Hypothalamus (tissue), 51 donors: Measurements from ENCODE around the gene JSRP1.

Experiments used
- DNase-seq, 51 donors: peaks; one replicate each; lab custom pipeline; 2025; lab: John Stamatoyannopoulos, UW

JSRP1 gene

DNA sequence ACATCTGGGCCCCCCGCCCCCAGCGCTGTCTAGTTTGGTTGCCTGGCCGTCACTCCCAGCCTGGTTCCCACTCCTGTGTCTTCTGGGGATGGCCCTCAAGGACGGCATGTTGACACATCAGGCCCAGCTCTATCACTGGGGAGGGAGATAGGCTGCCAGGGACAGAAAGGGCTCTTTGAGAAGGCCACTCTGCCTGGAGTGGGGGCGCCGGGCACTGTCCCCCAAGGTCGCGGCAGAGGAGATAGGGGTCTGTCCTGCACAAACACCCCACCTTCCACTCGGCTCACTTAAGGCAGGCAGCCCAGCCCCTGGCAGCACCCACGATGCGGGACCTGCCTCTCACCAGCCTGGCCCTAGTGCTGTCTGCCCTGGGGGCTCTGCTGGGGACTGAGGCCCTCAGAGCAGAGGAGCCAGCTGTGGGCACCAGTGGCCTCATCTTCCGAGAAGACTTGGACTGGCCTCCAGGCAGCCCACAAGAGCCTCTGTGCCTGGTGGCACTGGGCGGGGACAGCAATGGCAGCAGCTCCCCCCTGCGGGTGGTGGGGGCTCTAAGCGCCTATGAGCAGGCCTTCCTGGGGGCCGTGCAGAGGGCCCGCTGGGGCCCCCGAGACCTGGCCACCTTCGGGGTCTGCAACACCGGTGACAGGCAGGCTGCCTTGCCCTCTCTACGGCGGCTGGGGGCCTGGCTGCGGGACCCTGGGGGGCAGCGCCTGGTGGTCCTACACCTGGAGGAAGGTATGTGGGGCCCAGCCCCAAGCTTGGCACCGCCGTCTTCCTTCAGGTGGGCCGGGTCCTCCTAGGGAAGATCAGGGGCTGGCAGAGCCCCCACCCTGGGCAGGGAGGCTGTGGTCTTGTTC lies 7.0 kb downstream of the JSRP1 start, which contains the start of gene AMH:
Gene AMH, plus strand, starts transcription at position 314 of the 857 bp plus-strand sequence. Its CDS starts 10 bp downstream, at position 324.
- no peak for DNase-seq

DNA sequence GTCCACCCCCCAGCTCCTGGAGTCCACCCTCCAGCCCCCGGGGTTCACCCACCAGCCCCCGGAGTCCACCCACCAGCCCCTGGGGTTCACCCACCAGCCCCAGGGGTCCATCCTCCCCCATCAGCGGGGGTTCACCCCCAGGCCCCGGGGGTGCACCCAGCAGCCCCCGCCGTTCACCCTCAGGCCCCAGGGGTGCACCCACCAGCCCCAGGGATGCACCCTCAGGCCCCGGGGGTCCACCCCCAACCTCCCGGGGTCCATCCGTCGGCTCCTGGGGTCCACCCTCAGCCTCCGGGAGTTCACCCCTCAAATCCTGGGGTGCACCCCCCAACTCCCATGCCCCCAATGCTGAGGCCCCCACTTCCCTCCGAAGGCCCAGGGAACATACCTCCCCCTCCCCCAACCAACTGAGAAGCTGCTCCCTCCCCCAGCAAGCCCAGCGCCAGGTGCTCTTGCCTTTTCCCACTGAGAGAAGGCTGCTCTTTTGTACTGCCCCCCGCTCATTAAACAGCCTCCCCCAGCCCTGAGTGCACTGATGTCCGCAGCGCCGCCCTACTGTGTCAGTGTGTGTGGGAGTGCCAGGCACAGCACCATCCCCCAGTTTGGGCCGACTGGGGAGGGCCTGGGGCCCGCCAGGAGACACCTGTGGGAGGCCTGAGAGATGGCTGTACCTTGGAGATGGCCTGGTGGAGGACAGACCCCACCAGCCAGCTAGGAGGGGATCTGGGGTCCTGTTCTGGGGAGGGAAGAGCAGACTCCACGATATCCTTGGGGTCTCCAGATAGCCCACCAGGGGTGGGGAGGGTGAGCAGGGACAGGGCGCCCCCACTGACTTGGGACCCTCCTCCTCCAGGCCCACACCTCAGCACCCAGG lies 7.8 kb downstream of the JSRP1 start:
- no peak for DNase-seq

DNA sequence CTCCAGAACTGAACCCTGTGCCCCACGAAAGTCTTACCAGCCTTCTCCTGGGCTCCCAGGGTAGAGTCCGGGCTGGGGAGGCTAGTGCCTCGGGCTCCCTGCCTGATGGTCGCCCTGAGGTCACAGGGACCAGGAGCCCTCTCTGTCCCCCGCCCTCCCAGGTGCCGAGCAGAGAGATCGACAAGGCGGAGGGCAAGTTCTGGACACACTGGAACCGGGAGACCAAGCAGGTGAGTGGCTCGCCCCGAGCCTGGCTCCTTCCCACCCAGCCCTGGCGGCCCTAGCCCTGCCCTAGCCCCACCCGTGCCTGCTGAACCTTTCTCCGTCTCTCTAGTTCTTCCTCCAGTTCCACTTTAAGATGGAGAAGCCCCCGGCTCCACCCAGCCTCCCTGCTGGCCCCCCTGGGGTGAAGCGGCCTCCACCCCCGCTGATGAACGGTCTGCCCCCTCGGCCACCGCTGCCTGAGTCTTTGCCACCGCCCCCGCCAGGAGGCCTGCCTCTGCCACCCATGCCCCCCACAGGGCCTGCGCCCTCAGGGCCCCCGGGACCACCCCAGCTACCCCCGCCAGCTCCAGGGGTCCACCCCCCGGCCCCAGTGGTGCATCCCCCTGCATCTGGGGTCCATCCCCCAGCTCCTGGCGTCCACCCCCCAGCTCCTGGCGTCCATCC lies 8.7 kb downstream of the JSRP1 start:
- DNase-seq, result no peak

DNA sequence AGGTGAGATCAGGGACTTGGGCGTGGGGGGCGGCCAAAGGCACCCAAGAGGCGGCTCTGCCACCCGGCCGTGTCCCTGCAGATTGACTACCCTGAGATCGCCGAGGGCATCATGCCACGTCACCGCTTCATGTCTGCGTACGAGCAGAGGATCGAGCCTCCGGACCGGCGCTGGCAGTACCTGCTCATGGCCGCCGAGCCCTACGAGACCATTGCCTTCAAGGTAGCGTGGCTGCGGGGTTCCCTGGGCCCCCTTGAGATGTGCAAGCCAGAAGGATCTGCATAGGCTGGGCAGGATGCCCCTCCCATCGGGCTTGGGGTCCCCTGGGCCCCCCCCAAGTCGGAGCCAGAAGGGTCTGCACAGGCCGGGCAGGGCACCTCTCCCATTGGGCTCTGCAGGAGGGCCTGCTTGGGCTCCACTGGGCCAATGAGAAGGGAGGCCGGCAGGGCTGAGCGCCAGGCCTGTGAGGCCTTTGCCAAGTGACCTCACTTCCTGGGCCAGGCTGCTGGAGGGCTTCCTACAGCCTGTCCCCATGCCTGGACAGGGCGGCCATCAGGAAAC lies 9.3 kb downstream of the JSRP1 start:
- peak in 29 of 51 donors; percentile 3 to 65 (median 27) for DNase-seq

DNA sequence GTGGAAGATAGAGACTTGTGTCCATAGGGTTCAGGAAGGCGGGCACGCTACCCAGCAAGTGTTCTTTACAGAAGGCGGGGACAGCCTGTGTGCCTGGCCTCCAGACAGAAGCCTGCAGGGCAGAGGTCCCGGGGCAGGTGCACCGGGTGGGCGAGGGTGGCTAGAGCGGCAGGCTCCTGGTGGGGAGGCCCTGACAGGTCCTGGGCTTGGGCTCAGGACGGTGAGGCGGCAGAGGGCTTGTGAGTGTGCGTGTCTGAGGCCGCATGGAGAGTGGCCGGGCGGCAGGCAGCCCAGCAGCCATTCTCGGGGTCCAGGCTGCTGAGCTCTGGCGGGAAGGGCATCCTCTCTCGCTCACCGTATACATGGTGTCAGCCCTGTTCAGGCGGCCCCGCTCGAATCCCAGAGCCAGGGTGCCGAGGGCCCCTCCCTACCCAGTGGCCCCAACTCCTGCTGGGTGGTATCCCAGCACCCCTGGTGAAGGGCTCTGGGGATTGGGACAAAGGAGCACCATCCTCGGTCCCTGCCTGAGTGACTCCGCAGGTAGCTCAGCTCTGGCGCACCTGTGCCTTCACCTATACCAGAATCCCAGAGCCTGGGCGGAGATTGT lies 10.1 kb downstream of the JSRP1 start:
- DNase-seq, result no peak

DNA sequence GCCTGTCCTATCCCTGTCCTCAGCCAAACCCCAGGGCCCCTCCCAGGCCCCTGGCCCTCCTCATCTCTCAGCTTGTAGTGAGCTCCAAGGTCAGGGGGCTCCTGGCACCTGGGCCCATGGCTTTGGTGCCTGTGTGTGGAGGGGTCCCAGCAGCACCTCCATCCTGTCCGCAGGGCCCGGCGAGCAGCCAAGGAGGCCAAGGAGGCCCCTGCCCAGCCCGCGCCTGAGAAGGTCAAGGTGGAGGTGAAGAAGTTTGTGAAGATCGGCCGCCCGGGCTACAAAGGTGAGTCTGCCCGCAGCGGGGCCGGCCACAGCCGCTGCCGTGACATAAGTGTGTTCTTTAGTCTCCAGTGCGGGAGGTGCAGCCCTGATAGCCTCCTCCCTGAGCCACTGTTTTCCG lies 10.9 kb downstream of the JSRP1 start:
- DNase-seq, result no peak

DNA sequence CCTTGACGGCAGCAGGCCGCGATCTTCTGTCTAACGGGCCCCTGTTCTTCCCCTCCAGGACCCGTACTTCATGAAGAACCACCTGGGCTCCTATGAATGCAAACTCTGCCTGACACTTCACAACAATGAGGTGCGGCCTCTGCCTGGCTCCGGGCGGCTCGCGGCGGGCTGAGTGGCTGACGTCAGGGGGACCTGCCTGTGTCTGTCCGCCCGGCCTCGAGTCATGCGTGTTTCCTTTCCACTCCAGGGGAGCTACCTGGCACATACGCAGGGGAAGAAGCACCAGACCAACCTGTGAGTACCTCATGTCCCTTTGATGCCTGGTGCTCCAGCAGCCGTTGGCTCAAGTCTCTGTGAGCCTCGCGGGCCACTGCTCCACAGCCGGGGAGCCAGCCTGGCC lies 11.7 kb downstream of the JSRP1 start:
- no peak for DNase-seq

DNA sequence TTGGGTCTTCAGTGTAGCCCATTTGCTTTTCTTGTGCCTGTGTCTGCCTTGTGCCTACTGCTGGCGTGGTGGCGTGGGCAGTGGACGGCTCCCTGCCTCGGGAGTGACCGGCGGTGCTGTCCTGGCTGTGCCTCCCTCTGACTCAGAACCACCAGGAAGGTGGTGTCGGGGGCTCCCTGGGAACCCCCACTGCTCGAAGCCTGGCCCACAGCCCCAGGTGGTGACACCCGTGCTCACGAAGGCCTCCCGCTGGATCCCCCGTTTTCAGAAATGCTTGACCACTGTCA lies 12.1 kb downstream of the JSRP1 start:
- DNase-seq, result no peak

DNA sequence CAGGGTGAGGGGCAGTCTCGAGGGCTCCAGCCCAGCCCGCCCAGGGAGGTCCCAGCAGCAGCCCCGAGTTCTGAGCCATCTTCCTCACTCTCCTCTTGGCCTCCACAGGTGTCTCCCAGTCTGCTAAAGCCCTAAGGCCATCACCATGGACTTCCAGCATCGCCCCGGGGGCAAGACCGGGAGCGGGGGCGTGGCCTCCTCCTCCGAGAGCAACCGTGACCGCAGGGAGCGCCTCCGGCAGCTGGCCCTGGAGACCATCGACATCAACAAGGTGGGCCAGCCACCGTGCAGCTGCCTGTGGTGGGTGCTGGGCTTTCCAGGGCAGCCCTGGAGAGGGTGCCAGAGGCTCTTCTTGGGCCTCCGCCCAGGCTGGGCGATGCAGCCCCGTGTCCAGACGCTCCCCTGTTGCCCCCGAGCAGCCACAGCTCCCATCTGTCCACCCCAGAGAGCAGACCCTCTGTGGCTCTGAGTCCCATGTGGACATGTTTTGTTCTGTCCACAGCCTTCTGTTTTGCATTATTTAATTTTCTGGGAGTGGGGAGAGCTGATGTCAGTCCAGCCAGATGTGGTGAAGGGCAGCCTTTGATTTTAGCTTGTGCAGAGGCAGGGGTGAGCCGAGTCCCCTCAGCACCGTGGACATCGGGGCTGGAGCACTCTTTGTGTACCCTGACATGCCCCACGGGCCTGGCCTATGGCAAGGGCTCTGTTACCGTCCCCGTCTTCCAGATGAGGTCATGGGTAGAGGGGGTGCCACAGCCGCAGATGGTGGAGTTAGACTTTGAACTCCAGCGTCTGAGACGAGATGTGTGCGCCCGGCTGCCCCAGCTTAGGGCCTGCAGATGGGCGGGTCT lies 12.7 kb downstream of the JSRP1 start:
- DNase-seq, result no peak

DNA sequence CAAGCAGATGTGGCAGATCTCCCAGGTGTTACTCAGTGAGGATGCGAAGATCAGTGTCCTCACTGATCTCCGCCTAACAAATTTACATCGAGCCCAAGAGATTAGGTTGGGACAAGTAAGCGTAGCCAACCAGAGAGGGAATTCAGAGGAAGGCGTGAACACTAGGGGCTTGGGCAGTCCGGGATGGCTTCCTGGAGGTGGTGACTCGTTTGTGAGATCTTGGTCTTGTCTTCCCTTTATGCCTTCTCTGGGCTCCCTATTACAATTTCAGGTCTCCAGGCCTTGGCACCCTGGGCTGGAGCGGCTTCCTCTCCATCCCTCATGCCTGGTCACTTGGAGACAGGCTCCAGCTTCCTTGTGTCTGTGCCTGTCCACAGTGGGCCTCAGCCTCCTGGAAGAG lies 13.4 kb downstream of the JSRP1 start:
- DNase-seq, result no peak

DNA sequence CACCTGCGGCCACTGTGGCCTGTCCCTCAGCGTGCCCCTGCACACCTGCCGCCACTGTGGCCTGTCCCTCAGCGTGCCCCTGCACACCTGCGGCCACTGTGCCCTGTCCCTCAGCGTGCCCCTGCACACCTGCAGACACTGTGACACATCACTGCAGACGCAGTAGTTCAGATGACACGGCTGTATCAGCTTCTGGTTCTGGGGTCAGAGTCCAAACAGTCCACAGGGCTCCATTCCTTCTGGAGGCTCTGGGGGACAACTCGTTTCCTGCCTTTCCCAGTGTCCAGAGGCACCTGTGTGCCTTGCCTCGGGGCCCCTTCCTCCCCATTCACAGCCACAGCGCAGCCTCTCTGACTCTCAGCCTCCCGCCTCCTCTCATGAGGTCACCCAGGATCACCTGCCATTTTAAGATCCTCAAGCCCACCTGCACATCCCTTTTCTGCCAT lies 14.1 kb downstream of the JSRP1 start:
- no peak for DNase-seq

DNA sequence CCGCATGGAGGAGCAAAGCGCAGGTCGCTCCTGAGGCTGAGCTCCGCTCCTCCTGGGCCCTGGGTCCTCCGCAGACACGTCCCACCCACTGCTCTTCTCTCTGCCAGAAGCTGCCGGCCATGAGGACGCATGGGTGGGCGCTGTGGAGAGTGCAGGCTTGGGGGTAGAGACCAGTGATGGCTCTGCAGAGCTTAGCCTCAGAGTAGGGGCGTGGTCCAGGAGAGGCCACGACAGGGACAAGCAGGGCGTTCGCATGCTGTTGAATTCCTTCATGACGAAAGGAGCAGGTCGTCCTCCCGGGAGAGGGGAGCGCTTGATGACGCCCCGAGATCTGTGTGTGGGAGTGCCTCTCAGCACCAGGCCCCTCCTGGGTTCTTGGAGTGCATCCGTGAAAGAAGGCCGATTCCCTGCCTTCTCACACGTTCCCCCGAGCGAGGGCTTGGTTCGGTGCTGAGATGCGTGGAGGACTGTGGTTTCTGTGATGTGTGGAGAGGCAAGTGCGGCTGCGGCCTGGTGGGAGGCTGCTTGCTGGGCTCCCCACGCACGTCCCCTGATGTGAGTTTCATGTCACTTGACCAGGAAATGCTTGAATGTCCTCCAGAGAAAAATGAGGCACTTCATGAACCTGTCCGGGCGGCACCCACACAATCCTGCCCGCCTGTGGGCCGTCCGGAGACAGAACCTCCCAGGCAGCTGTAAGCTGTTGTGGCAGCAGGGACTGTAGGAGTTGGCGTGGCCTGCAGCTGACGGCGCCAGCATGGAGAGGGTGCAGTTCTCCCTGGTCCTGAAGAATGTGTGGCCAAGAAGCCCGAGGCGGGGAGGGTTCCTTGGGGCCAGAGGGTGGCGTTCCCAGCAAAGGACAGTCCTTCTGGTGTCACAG lies 15.1 kb downstream of the JSRP1 start:
- no peak for DNase-seq

DNA sequence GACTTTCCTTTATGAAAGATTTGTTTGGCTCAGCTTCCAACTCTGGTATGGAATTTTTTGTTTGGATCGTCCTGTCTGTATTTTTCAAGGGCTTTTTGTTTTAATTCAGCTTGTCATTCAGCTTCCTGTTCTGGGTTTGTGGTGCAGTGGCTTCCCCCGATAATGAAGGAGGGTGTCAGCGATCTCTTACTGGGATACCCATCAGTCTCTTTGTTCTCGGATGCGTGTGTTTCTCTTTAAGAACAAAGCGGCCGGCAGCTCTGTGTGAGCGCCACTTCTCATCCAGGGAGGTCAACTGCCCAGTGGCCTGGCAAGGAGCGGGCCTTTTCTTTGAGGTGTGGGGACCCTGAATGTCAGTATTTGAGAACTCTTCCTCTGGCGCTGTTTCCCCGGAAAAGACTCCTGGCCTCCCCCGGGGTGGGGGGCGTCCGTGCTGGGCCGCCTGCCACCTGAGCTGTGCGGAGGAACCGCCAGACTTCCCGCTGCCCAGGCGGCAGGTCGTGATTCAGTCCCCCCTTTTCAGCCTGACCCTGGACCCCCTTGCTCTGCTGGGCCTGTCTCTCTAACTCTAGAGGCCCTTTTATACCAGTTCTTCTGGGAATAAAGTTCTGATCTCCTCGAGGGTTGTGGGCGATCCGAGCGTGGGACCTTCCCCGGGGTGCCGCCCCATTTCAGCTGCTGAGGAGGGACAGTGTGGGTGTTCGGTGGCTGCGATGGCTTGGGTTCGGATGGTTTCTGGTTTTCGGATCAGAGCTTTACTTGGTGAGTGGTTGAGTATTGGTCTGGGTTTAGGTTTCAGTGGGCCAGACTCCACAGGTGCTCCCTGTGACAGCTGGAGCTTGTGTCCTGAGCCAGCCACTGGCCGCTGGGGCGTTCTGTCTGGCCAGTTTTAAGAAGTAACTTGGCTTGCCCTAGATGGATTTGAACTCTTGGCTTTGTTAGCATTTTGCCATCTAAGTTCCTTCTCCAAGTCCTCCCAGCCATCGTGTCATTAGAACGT lies 16.1 kb downstream of the JSRP1 start:
- peak in 3 of 51 donors; percentile 5 to 16 (median 16) for DNase-seq

DNA sequence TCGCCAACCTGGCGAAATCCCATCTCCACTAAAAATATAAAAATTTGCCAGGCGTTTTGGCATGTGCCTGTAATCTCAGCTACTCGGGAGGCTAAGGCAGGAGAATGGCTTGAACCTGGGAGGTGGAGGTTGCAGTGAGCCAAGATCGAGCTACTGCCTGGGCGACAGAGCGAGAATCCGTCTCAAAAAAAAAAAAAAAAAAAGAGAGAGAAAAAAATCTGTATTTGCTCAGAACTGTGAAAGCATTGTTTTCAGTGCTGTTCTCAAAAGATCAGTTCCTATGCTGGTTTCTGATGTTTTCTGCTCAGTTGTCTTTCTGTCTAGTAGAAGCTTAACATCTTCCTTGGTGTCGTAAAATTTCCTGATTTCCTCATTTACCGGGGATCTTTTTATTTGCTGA lies 17.0 kb downstream of the JSRP1 start:
- no peak for DNase-seq

DNA sequence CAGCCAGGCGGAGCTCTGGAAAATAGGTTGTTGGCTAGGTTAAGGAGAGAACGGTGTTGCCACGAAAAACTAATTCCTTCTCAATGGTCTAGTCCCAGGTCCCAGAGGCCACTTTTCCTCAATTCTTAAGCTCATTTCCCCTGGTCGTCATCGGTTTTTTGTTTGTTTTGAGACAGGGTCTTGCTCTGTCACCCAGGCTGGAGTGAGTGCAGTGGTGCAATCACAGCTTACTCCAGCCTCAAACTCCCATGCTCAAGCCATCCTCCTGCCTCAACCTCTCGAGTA lies 18.4 kb downstream of the JSRP1 start:
- DNase-seq, result no peak

DNA sequence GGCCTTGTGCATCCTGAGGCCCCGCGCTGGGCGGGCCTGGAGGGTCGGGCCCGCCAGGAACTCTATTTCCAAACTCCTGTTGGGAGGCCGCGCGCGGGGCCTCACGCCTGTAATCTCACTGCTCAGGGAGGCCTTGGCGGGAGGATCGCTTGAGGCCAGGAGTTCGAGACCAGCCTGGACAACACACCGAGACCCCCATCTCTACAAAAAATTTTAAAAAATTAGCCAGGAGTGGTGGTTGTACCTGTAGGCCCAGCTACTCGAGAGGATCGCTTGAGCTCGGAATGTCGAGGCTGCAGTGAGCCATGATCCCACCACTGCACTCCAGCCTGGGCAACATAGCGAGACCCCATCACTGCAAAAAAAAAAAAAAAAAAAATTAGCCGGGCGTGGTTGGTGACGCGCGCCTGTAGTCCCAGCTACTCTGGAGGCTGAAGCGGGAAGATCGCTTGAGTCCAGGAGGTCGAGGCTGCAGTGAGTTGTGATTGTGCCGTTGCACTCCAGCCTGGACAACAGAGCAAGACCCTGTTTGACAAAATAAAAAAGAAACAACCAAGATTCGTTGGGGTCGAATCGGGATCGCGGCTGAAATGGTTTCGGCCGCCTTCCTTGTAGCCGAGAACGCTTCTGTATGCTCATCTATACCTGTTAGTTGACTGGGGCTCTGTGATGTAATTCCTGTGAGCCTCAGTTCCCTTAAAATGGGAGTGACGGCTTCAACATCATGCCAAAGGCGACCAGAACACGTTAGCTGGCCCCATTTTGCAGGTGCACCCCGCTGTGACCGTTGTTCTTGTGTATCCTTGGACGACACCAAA lies 19.0 kb downstream of the JSRP1 start:
- DNase-seq, result peak in 1 of 51 donors; percentile 32
